GM18858 (cell line): ENCODE results near the gene MAP4K2.

Source experiments
- ATAC-seq: cut with Tn5 transposase; IDR thresholded peaks from one replicate; pipeline ENCODE4 v1.9.1; 2021; ENCODE audit not compliant: unreplicated experiment

MAP4K2 gene

GRCh38 chr11:64769283-64769682 lies 33.7 kb downstream of the MAP4K2 start:
- ATAC-seq, result no peak

GRCh38 chr11:64768300-64768694 lies 34.7 kb downstream of the MAP4K2 start:
- ATAC-seq, result no peak

GRCh38 chr11:64767344-64768299 lies 35.4 kb downstream of the MAP4K2 start:
- ATAC-seq, result no peak

- ATAC-seq, result no peak
These were observed 36.1 kb downstream of the MAP4K2 start for GRCh38 chr11:64766881-64767280.

DNA sequence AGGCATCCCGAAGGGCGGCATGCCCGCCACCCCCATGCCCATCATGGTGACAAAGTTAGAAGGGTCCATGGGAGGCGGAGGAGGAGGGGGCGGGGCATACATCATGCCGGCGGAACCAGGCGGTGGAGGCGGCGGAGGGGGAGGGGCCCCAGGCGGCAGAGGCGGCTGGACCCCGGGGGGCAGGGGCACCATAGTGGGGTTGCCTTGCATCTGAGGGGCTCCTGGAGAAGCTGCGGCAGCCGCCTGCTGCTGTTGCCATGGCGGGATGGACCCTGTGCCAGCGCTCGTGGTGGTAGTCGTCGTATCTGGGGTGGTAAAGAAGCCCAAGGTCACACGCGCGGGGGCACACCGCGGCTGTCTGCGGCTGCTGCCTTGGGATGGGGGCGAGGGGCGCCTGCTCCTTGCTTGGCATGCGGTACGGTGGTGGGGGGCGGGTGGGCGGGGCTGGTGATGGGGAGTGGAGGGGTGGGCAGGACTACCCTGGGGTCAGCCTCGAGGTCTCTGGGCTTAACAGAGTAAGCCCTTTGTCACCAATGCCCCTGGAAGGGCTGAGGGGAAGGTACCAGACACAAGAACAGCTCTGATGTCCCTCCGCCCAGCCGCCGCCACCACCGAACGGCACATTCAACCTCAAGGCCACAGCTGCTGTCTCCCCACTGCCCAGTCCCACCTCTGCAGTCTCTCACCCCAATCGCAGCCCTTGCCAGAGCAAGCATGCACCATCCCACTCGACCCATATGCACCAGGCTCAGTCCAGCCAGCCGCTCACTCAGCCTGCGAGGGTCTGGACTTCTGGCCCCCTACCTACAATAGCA lies 37.0 kb downstream of the MAP4K2 start:
- no peak for ATAC-seq

- ATAC-seq, result no peak
These were observed 37.6 kb downstream of the MAP4K2 start for GRCh38 chr11:64765291-64765850.

- no peak for ATAC-seq
These were observed 38.3 kb downstream of the MAP4K2 start for GRCh38 chr11:64764753-64765152.

- ATAC-seq, result no peak
These were observed 38.9 kb downstream of the MAP4K2 start for GRCh38 chr11:64764040-64764611.

DNA sequence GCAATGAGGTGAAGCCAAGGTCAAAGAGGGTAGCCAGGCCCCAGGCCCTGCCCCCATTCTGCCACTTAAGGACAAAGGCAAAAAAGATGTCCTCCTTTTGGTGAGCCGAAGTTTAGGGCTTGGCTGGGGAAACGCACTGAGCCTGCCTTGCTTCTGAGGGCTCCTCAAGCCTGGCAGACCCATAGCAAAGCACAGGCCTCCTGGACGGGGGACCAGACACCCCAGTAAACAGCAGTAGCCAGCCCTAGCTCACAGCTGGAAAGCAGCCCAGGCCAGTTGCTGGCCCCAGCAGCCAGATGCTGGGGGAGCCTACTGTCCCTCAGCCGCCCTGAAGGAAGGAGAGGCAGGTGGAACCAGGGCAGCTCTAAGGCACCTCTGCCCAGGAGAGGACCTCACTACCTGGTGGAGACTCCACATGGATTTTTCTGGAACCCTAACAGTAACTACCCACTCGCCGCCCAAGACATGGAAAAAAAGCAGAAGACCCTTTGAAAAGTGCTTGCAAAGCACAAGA lies 39.4 kb downstream of the MAP4K2 start:
- ATAC-seq, result no peak

- no peak for ATAC-seq
These were observed 40.1 kb downstream of the MAP4K2 start for GRCh38 chr11:64762674-64763525.

- no peak for ATAC-seq
These were observed 40.7 kb downstream of the MAP4K2 start for GRCh38 chr11:64762277-64762673.

- no peak for ATAC-seq
These were observed 42.1 kb downstream of the MAP4K2 start for GRCh38 chr11:64760759-64761420.

GRCh38 chr11:64759722-64760719 lies 43.0 kb downstream of the MAP4K2 start, which contains the start of gene PYGM:
Gene PYGM (minus strand): TSS chr11:64759974. CDS start chr11:64759898, 76 bp downstream.
- no peak for ATAC-seq

GRCh38 chr11:64759131-64759721 lies 43.8 kb downstream of the MAP4K2 start:
- ATAC-seq, result no peak

GRCh38 chr11:64758330-64759079 lies 44.5 kb downstream of the MAP4K2 start:
- ATAC-seq, result no peak

DNA sequence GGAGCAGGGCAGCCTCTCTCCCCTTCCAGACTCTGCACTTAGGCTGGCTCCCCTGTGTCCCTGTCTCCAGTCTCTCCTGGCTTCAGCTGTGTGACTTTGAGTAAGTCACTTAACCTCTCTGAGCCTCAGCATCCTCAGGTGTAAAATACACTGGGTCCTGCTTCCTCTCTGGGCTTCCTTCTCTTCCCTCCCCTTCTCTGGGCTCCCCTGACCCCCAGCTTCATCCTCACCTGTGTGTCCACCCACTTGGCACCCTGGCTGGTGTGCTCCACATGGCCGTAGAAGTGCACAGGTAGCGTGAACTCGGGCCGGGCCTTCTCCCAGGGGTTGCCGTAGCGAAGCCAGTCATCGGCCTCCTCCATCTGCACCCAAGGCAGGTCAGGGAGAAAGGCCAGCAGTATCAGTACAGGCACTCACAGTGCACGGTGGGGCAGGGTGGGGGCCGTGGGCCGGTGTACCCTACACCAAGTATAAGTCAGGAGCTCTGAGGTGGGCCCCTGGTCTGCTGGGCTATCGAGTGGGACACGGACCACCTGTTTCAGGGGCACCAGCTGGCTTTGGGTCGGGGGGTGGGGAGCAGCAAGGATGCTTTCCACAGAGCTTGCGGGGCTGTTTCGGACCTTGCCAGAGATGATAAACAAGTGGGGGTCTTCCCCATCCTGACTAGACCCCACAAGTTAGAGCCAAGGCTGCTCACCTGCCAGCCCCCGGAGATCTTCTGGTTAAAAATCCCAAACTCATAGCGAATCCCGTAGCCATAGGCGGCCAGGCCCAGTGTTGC lies 45.3 kb downstream of the MAP4K2 start:
- no peak for ATAC-seq
